K562 (cell line): ENCODE data around the gene EDEM1. TPM values are rescaled to one million over a fixed set of nuclear protein-coding genes. Genes with fewer than 3 reads are reported as not detected.

Experiments used
- ATAC-seq: fragments of 200-7000 bp; cut with Tn5 transposase; 3 replicates; pipeline ENCODE4 v1.9.1; 2020; ENCODE audit warnings: moderate library complexity
- BruUV-seq: library from RNA; stranded (reverse); fragments of 400-500 nt; replicated peaks from 2 replicates; lab custom pipeline; 2021; lab: Mats Ljungman, UMichigan
- CTCF ChIA-PET: fragments of 300-600 bp; formaldehyde crosslinking; extraction: SDS; loops from one replicate; lab custom pipeline; 2021; ENCODE audit warnings: low intra/inter-chr PET ratio; lab: Yijun Ruan, JAX
- POLR2A ChIA-PET: fragments of 300-600, 350-650 bp; sonication (Branson Sonifier 250); formaldehyde crosslinking; extraction: SDS; loops from one replicate; lab custom pipeline; 2021; ENCODE audit warnings: antibody characterized with exemption, inconsistent platforms; lab: Yijun Ruan, JAX
- DNase-seq, 4 experiments: peaks; one replicate each; pipeline versions ENCODE4 v3.0.0 to v3.0.0-alpha.2; 2011 to 2018; ENCODE audit warnings: low spot score in 3 of 4, mixed read lengths in 3 of 4; ENCODE audit errors: extremely low read depth in 1 of 4
- FAIRE-seq: peaks from 2 replicates; lab custom pipeline; 2011; peaks lifted over from hg19 to GRCh38; lab: Jason Lieb, UNC
- H2AFZ ChIP-seq: 2 replicates; pipeline ENCODE4 v1.6.0; 2011; ENCODE audit warnings: low read depth, low read length, control low read depth, inconsistent platforms
- H3K27ac ChIP-seq: fragments of 200-600 bp; 3 replicates; pipeline ENCODE4 v1.8.0; 2011; ENCODE audit warnings: low read depth, mild to moderate bottlenecking, control low read depth, inconsistent platforms, low read length, moderate library complexity, mixed read lengths; ENCODE audit errors: extremely low read depth
- H3K27me3 ChIP-seq, 2 experiments: fragments of 300-600 bp in 1 of 2; 2 replicates in 1 of 2; 3 replicates in 1 of 2; pipeline versions ENCODE4 v1.6.0 to v1.8.0; 2011; ENCODE audit warnings: inconsistent platforms in 2 of 2, low read length in 2 of 2, mild to moderate bottlenecking in 1 of 2, mixed read lengths in 1 of 2, moderate library complexity in 1 of 2; ENCODE audit not compliant: control insufficient read depth in 2 of 2, insufficient read depth in 2 of 2
- H3K36me3 ChIP-seq: fragments of 300-600 bp; 3 replicates; pipeline ENCODE4 v1.8.0; 2011; ENCODE audit warnings: mild to moderate bottlenecking, low read length, inconsistent platforms; ENCODE audit not compliant: control insufficient read depth, insufficient read depth
- H3K4me1 ChIP-seq, 2 experiments: fragments of 200-600 bp in 1 of 2; replicated peaks in 1 of 2; 2 replicates in 1 of 2; 3 replicates in 1 of 2; pipeline versions ENCODE4 v1.5.1 to v1.8.0; 2011; ENCODE audit warnings: inconsistent platforms in 2 of 2, low read length in 2 of 2, mild to moderate bottlenecking in 1 of 2, mixed read lengths in 1 of 2, moderate library complexity in 1 of 2; ENCODE audit not compliant: control insufficient read depth in 2 of 2, insufficient read depth in 2 of 2
- H3K4me2 ChIP-seq: 2 replicates; pipeline ENCODE4 v1.6.1; 2011; ENCODE audit warnings: low read length, control low read depth, inconsistent platforms, mixed read lengths; ENCODE audit not compliant: insufficient read depth
- H3K4me3 ChIP-seq: fragments of 200-600 bp; sonication (generic), shearing (Covaris generic); 2 replicates; pipeline ENCODE4 v1.5.1; 2016; ENCODE audit warnings: control low read depth, inconsistent platforms
- H3K79me2 ChIP-seq: fragments of 200-600 bp; 3 replicates; pipeline ENCODE4 v1.8.0; 2011; ENCODE audit warnings: low read length, inconsistent platforms; ENCODE audit not compliant: control insufficient read depth, insufficient read depth
- H3K9ac ChIP-seq, 2 experiments: 2 replicates each; pipeline versions ENCODE4 v1.6.0 to v1.6.1; 2011; ENCODE audit warnings: low read depth in 2 of 2, low read length in 2 of 2, control low read depth in 1 of 2, inconsistent platforms in 1 of 2, mild to moderate bottlenecking in 1 of 2, mixed read lengths in 1 of 2; ENCODE audit not compliant: insufficient read depth in 1 of 2
- H3K9me1 ChIP-seq: one replicate; pipeline ENCODE4 v1.6.0; 2011; ENCODE audit warnings: inconsistent platforms, mild to moderate bottlenecking, low read length, moderate library complexity; ENCODE audit not compliant: control insufficient read depth, insufficient read depth
- H3K9me3 ChIP-seq: replicated peaks from 2 replicates; pipeline ENCODE4 v1.5.1; 2011; ENCODE audit warnings: low read depth, low read length, inconsistent platforms; ENCODE audit not compliant: control insufficient read depth, insufficient read depth
- H4K20me1 ChIP-seq: replicated peaks from 2 replicates; pipeline ENCODE4 v1.6.1; 2011; ENCODE audit warnings: low read length, inconsistent platforms, mixed read lengths; ENCODE audit not compliant: control insufficient read depth, insufficient read depth
- GABPB1 ChIP-seq: sonication (generic); formaldehyde crosslinking; IDR thresholded peaks from 2 replicates; pipeline ENCODE4 v1.8.0; 2022; ENCODE audit warnings: mild to moderate bottlenecking, missing genetic modification reagents
- HOMEZ ChIP-seq: fragments of 250-450 bp; sonication (Bioruptor Pico); IDR thresholded peaks from 2 replicates; pipeline ENCODE4 v1.4.0; 2020; ENCODE audit warnings: mild to moderate bottlenecking, moderate library complexity
- MNT ChIP-seq, 2 experiments: fragments of 450-650 bp; conservative IDR thresholded peaks; 2 replicates each; pipeline ENCODE4 v1.6.1; 2017; ENCODE audit warnings: mild to moderate bottlenecking in 2 of 2, moderate library complexity in 2 of 2
- SMARCA5 ChIP-seq: fragments of 450-650 bp; IDR thresholded peaks from 2 replicates; pipeline ENCODE4 v1.6.1; 2016
- whole genome bisulfite sequencing: fragments of 100-300 bp; shearing (Covaris generic); methylation state at CpG from one replicate; pipeline ENCODE4 v1.1.6; 2016; ENCODE audit warnings: low coverage, mixed read lengths; ENCODE audit not compliant: insufficient coverage; ENCODE audit errors: missing lambda C conversion rate; 5-methylcytosine and 5-hydroxymethylcytosine counted together
- in situ Hi-C: fragments of 300-500 bp; cut with MboI; formaldehyde crosslinking; loops from 4 replicates; pipeline ENCODE4 v1.15.0; 2018; ENCODE audit warnings: inconsistent platforms, mixed read lengths
- intact Hi-C: fragments of 100-400 bp; cut with micrococcal nuclease; formaldehyde crosslinking; loops from 2 replicates; pipeline ENCODE4 v1.14.2; 2022
- polyA plus RNA-seq, 8 experiments: library from polyadenylated mRNA; depleted of rRNA in 4 of 8; stranded (reverse) in 5 of 8; unstranded in 3 of 8; fragments of >200 nt; fragmentation: Nextera tagmentation in 2 of 8; fragmentation: Illumina TruSeq in 1 of 8; extraction: Ambion mirVana in 2 of 8; extraction: Trizol in 1 of 8; gene quantifications; 2 replicates each; pipeline versions ENCODE4 v1.2.1 to v1.2.3, GENCODE V29; 2011 to 2014; ENCODE audit warnings: inconsistent platforms in 1 of 8, missing spikeins in 1 of 8
- total RNA-seq, 7 experiments: library from RNA; depleted of rRNA in 6 of 7; stranded (reverse); fragments of >200 nt in 6 of 7; fragmentation: Illumina TruSeq in 2 of 7; extraction: Trizol in 2 of 7; gene quantifications; 2 replicates each; pipeline versions ENCODE4 v1.2.1 to v1.2.3, GENCODE V29; 2011 to 2021; ENCODE audit warnings: low replicate concordance in 1 of 7

EDEM1 gene
- total and polyA plus RNA-seq, 9 of the 15 experiments (the other 6 are each of a cell fraction or from before 2014, with no cell fraction given), result 6.2 to 36.7 (median 14.3) TPM

- H3K4me1 ChIP-seq, result peaks cover 4 to 65% of the 10 kb centered on the region in 2 experiments
- TF ChIP-seq SMARCA5 (peak; percentile 51; the same call in 1 of the 2 replicates), MNT (conservative IDR thresholded peaks at IDR 0.05) (0 out of 4 replicates have a peak, but pooled peaks of 1 of the 2 experiments have one; percentile 8), GABPB1 (CRISPR knock-in tag) (0 out of 2 replicates have a peak, but pooled peaks have one; percentile 5), HOMEZ (CRISPR knock-in tag) (no peak)
- ChIA-PET CTCF (interaction anchor here (0.6 kb wide), 1 partner anchor 137 kb away, joined by 3 read pairs; no protein-coding TSS in a partner anchor), POLR2A (interaction anchor here (0.6 to 4.3 kb wide), 6 partner anchors 8 to 712 kb away, joined by 3 to 33 read pairs (median 4); partner anchors contain the start of gene EDEM1)
- in situ Hi-C loops, result no loop called here
- H3K9me1 ChIP-seq, result no peaks in the 10 kb centered on the region
- peaks cover 9% of the 10 kb centered on the region; the same call in 1 of the 2 replicates for H4K20me1 ChIP-seq
- ATAC-seq (no peak), DNase-seq (no peak), FAIRE-seq (no peak)
- H2AFZ ChIP-seq, result no peak overlapping the region
- peaks cover 37% of the 10 kb centered on the region for H3K36me3 ChIP-seq
- no TSS peak for BruUV-seq
- intact Hi-C loops, result loop anchor here (2.0 to 5.0 kb wide), 2 partner anchors 58 to 382 kb away; no protein-coding TSS in a partner anchor
- H3K9ac ChIP-seq, result no peak overlapping the region
- H3K27me3 ChIP-seq, result no peaks in the 10 kb centered on the region
- no peak overlapping the region for H3K27ac ChIP-seq
- no peak overlapping the region for H3K4me3 ChIP-seq
- H3K4me2 ChIP-seq, result no peak overlapping the region
- H3K79me2 ChIP-seq, result peaks cover 54% of the 10 kb centered on the region
- 11% methylated on average over 2 of the region's 2 CpGs for WGBS
- no peaks in the 10 kb centered on the region for H3K9me3 ChIP-seq
Measured at GRCh38 chr3:5194341-5194740, 6.8 kb downstream of the EDEM1 start.
